Measurements from ENCODE around the gene MZF1.

The MZF1 gene

GRCh38 chr19:58555369-58555885 lies 17.7 kb downstream of the MZF1 start (continued):
- TF ChIP-seq ZSCAN18 (tag by site-specific recombination; IDR thresholded peaks at IDR 0.05), result no peak
- no peak for TF ChIP-seq ZNF280D (tag by site-specific recombination; IDR thresholded peaks at IDR 0.05)
- no peak for TF ChIP-seq ZNF707 (tag by site-specific recombination; IDR thresholded peaks at IDR 0.05)
- TF ChIP-seq OSR2 (tag by site-specific recombination; IDR thresholded peaks at IDR 0.05), result no peak
- TF ChIP-seq PBX3 (CRISPR knock-in tag; IDR thresholded peaks at IDR 0.05), result no peak
- no peak for TF ChIP-seq ZNF19 (tag by site-specific recombination; IDR thresholded peaks at IDR 0.05; ENCODE audit: low read depth)
- TF ChIP-seq ZFP69B (tag by site-specific recombination; IDR thresholded peaks at IDR 0.05), result peak; percentile 94; the same call in 1 of the 2 replicates
- TF ChIP-seq KLF10 (tag by site-specific recombination; IDR thresholded peaks at IDR 0.05), result no peak
- no peak for TF ChIP-seq ZNF157 (tag by site-specific recombination; IDR thresholded peaks at IDR 0.05)
- peak; percentile 9; the same call in 1 of the 2 replicates for TF ChIP-seq ZNF335 (tag by site-specific recombination; conservative IDR thresholded peaks at IDR 0.05)
- TF ChIP-seq ZNF114 (tag by site-specific recombination; IDR thresholded peaks at IDR 0.05), result no peak

- POLR2A ChIA-PET, result interaction anchor here (0.9 to 4.6 kb wide), 17 partner anchors 7 to 326 kb away, joined by 3 to 128 read pairs (median 5); partner anchors contain the start of genes TRIM28, ZBTB45, ZNF446 and ZNF497
- Histone ChIP-seq H3K36me3 (ENCODE audit: control insufficient read depth in 2 of 2, insufficient read depth in 1 of 2, low read length in 2 of 2) (peaks cover 33 to 62% of the 10 kb centered on the region in 2 experiments), H3K27ac (ENCODE audit: extremely low read depth, low read depth, low read length) (peak within 1 kb of the TSS; percentile 99), H3K4me3 (ENCODE audit: low read depth, low read length) (peak within 1 kb of the TSS; percentile 64), H3K4me1 (ENCODE audit: control insufficient read depth, insufficient read depth, low read length) (peaks cover 12% of the 10 kb centered on the region), H3K9me3 (ENCODE audit: control insufficient read depth, insufficient read depth, low read depth, low read length) (no peaks in the 10 kb centered on the region)
- CTCF ChIA-PET, result interaction anchor here (1.3 to 2.7 kb wide), 4 partner anchors 11 to 35 kb away, joined by 4 to 20 read pairs (median 8); partner anchors contain the start of genes TRIM28 and ZBTB45
- no peak for TF ChIP-seq ZBTB49 (tag by site-specific recombination; IDR thresholded peaks at IDR 0.05; ENCODE audit: low read depth)
- TF ChIP-seq ZBTB10 (tag by site-specific recombination; IDR thresholded peaks at IDR 0.05), result peak; percentile 95
- peak; percentile 98 for TF ChIP-seq ZNF518A (tag by site-specific recombination; conservative IDR thresholded peaks at IDR 0.05; ENCODE audit: low read depth)
- peak; percentile 64; the same call in 1 of the 2 replicates for TF ChIP-seq KLF8 (tag by site-specific recombination; IDR thresholded peaks at IDR 0.05)
- TF ChIP-seq ZNF473 (tag by site-specific recombination; IDR thresholded peaks at IDR 0.05), result no peak
- TF ChIP-seq KLF1 (tag by site-specific recombination; IDR thresholded peaks at IDR 0.05), result 0 out of 2 replicates have a peak, but pooled peaks have one; percentile 22
- no peak; the same call in 1 of the 2 replicates for TF ChIP-seq KLF10 (tag by site-specific recombination; IDR thresholded peaks at IDR 0.05)
Observed at GRCh38 chr19:58554494-58555368, 18.4 kb downstream of the MZF1 start, which contains the start of gene CHMP2A. TSS of gene CHMP2A (minus strand) at chr19:58555105. CDS start at chr19:58554212, 893 bp downstream.
